Endothelial cell of umbilical vein (primary cell): ENCODE data around the gene SRGAP3.

Experiments used
- CTCF ChIP-seq, 2 donors: IDR thresholded peaks; 1 replicate in 1 of 2; 2 replicates in 1 of 2; pipeline ENCODE4 v1.5.1; 2011; ENCODE audit warnings: low read length in 2 of 2, mild to moderate bottlenecking in 2 of 2, moderate library complexity in 2 of 2, control low read depth in 1 of 2, inconsistent platforms in 1 of 2, low read depth in 1 of 2; ENCODE audit not compliant: insufficient read depth in 1 of 2; ENCODE audit errors: extremely low read depth in 1 of 2
- JUN ChIP-seq: IDR thresholded peaks from 2 replicates; pipeline ENCODE4 v1.6.1; 2011; ENCODE audit warnings: borderline replicate concordance, low read depth; ENCODE audit not compliant: insufficient read length, insufficient read depth
- MAX ChIP-seq: IDR thresholded peaks from 2 replicates; pipeline ENCODE4 v1.6.1; 2011; ENCODE audit not compliant: insufficient read depth, insufficient read length
- MYC ChIP-seq: IDR thresholded peaks from one replicate; pipeline ENCODE4 v1.6.1; 2011; ENCODE audit warnings: mild to moderate bottlenecking, low read depth, low read length
- POLR2A ChIP-seq: IDR thresholded peaks from 2 replicates; pipeline ENCODE4 v1.6.1; 2012; ENCODE audit warnings: low read depth, mild to moderate bottlenecking, control low read depth, low read length
- POLR2AphosphoS5 ChIP-seq: IDR thresholded peaks from 2 replicates; pipeline ENCODE4 v1.6.1; 2012; ENCODE audit warnings: low read depth, mild to moderate bottlenecking, control low read depth, low read length, moderate library complexity; ENCODE audit not compliant: insufficient read depth

GRCh38 chr3:8981700-8982099 lies 267.7 kb downstream of the SRGAP3 start:
- TF ChIP-seq CTCF (IDR thresholded peaks at IDR 0.05; ENCODE audit: extremely low read depth in 1 of 2, insufficient read depth in 1 of 2, low read depth in 1 of 2, low read length in 2 of 2) (no peak), POLR2A (no peak), JUN (no peak), MYC (no peak), POLR2AphosphoS5 (no peak), MAX (no peak)
